ENCODE results near the gene CDCA3.
A peak's percentile ranks its signal among the peaks of the same experiment; 100 is the strongest.
"Not testable (repeated sequence)": the region's sequence is repeated elsewhere in the genome, so short reads cannot be mapped to it uniquely, and the experiment has no call there.

The CDCA3 gene

DNA sequence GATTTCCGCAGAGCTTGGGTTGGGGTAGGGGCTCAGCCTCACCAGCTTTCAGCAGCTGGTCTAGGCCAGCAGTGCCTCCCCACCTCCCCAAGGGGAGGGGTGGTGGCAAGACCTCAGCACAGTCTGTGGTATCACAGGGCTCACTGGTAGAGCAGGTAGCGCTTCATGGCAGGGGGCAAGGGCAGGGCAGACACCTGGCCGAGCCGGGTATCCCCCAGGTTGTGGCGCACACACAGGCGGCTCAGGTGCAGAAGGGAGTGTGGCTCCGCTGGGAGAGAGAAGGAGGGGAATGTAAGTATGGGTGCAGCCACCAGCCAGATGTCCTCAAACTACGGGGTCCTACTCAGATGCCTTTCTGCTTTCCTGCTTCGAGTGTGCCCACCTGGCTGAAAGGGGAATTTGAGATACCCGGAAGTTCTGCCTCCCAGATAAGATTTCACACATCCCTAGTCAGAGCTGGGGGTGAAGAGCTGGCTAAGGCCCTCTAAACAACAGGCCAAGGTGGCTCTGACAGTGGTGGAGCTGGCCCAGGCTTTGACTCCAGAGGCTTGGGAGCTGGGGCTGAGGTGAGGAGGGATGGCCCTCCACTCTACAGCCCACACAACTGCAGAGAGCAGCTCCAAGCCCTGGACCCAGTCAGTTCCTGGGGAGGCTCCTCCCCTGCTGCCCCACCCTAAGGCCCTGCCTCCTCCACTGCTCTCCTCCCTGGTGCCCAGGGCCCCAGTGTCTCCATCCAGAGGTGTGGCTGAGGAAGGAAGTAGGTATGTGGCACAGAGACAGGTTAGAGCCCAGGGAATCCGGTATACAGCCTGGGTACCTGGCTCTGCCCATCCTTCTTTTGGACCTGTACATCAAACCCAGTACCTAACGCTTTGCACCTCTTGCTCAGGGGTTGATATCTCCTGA lies 20.2 kb upstream of the CDCA3 start:
- no peak overlapping the region for H2AFZ ChIP-seq
- no peaks in the 10 kb centered on the region for H3K36me3 ChIP-seq (ENCODE audit: control insufficient read depth, insufficient read depth, low read length)
- H3K9me3 ChIP-seq (ENCODE audit: control insufficient read depth, low read length), result no peaks in the 10 kb centered on the region
- H3K4me2 ChIP-seq (ENCODE audit: low read length), result peak overlapping the region; percentile 100
- H3K4me3 ChIP-seq (ENCODE audit: low read depth, low read length), result peak overlapping the region; percentile 84
- no peak overlapping the region for H3K27ac ChIP-seq
- TF ChIP-seq, protein P1, sequence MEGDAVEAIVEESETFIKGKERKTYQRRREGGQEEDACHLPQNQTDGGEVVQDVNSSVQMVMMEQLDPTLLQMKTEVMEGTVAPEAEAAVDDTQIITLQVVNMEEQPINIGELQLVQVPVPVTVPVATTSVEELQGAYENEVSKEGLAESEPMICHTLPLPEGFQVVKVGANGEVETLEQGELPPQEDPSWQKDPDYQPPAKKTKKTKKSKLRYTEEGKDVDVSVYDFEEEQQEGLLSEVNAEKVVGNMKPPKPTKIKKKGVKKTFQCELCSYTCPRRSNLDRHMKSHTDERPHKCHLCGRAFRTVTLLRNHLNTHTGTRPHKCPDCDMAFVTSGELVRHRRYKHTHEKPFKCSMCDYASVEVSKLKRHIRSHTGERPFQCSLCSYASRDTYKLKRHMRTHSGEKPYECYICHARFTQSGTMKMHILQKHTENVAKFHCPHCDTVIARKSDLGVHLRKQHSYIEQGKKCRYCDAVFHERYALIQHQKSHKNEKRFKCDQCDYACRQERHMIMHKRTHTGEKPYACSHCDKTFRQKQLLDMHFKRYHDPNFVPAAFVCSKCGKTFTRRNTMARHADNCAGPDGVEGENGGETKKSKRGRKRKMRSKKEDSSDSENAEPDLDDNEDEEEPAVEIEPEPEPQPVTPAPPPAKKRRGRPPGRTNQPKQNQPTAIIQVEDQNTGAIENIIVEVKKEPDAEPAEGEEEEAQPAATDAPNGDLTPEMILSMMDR (IDR thresholded peaks at IDR 0.05), result no peak
- H3K4me1 ChIP-seq, result peaks cover 27% of the 10 kb centered on the region
- no peaks in the 10 kb centered on the region for H3K79me2 ChIP-seq
- no peaks in the 10 kb centered on the region for H3K27me3 ChIP-seq (ENCODE audit: control insufficient read depth, insufficient read depth, low read length)
- no peak overlapping the region for H3K9ac ChIP-seq

DNA sequence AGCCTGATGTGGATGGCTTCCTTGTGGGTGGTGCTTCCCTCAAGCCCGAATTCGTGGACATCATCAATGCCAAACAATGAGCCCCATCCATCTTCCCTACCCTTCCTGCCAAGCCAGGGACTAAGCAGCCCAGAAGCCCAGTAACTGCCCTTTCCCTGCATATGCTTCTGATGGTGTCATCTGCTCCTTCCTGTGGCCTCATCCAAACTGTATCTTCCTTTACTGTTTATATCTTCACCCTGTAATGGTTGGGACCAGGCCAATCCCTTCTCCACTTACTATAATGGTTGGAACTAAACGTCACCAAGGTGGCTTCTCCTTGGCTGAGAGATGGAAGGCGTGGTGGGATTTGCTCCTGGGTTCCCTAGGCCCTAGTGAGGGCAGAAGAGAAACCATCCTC lies 19.2 kb upstream of the CDCA3 start:
- not testable (repeated sequence) for H3K9me3 ChIP-seq (ENCODE audit: control insufficient read depth, low read length); H3K4me3 ChIP-seq (ENCODE audit: low read depth, low read length); H3K27ac ChIP-seq; H3K79me2 ChIP-seq; H3K9ac ChIP-seq; H3K27me3 ChIP-seq (ENCODE audit: control insufficient read depth, insufficient read depth, low read length); H3K36me3 ChIP-seq (ENCODE audit: control insufficient read depth, insufficient read depth, low read length); H2AFZ ChIP-seq; H3K4me2 ChIP-seq (ENCODE audit: low read length)
- peaks cover 27% of the 10 kb centered on the region for H3K4me1 ChIP-seq

DNA sequence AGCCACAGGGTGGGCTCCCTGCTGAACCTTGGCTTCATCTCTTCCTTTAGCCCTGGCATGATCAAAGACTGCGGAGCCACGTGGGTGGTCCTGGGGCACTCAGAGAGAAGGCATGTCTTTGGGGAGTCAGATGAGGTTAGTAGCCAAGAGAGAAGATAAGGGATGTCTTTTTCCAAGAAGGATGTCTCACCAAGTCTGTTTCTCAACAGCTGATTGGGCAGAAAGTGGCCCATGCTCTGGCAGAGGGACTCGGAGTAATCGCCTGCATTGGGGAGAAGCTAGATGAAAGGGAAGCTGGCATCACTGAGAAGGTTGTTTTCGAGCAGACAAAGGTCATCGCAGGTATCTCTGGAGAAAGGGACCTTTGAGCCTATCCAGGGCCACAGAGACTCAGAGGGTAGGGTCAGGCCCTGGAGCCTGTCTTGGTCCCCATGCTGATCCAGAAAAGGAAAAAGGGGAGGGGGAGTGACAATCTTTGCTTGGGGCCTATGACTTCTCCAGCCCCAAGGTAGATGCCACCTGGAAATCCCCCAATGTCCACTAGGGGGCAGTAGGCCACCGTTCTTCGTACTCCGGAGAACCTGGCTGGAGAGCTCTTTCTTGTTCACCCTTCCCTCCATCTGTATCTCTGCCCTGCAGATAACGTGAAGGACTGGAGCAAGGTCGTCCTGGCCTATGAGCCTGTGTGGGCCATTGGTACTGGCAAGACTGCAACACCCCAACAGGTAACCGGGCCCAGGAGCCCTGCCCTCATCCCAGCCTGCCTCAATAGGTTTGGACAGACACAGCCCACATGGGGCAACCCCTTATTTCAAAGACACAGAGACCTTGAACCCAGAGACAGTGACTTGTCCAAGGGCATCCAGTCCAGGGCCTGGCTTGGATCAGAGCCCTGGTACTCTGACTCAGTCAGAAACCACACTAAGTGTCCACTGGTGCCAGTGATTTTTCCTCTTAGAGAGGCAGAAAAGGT lies 18.2 kb upstream of the CDCA3 start:
- Histone ChIP-seq H3K9me3 (ENCODE audit: control insufficient read depth, low read length) (no peaks in the 10 kb centered on the region), H3K27ac (peak overlapping the region; percentile 45), H3K36me3 (ENCODE audit: control insufficient read depth, insufficient read depth, low read length) (no peaks in the 10 kb centered on the region), H2AFZ (no peak overlapping the region), H3K4me1 (peaks cover 27% of the 10 kb centered on the region), H3K9ac (no peak overlapping the region), H3K4me2 (ENCODE audit: low read length) (peak overlapping the region; percentile 77), H3K79me2 (no peaks in the 10 kb centered on the region), H3K4me3 (ENCODE audit: low read depth, low read length) (peak overlapping the region; percentile 29), H3K27me3 (ENCODE audit: control insufficient read depth, insufficient read depth, low read length) (no peaks in the 10 kb centered on the region)
- TF ChIP-seq, protein P1 (IDR thresholded peaks at IDR 0.05), result peak; percentile 94

DNA sequence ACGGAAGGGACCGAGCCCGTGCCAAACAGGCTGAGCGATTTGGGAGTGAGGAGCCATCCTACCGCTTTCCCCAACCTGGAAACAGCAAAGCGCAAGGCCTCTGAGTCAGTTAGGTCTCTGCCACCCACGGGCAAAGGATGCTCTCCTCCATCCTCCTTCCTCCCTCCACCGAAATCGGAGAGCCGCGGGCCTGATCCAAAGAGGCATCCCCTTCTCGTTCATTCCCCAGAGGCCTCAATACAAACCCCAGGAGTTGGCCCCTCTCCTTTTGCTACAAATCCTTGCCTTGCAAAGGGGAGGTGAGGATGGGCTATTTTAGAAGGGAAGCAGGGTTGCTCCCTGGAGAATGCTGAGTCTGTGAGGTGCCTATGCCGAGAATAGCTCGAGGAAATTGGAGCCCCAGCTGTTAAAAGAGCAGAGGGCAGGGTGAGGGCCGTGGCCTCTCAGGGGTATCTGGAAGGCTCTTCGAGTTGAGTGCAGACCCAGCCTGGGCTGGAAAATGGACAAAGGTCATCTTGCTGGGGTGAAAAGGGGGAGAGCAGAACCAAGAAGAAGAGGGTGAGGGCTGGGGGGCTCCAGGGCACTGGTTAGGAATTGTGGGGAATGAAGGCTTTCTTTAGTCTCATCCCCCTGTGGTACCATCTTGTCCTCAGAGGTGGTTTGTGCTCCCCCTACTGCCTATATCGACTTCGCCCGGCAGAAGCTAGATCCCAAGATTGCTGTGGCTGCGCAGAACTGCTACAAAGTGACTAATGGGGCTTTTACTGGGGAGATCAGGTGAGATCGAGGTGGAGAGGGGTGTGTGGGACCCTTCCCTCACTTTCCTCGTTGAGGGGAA lies 17.3 kb upstream of the CDCA3 start:
- H3K27ac ChIP-seq, result peak overlapping the region; percentile 98
- H3K79me2 ChIP-seq, result no peaks in the 10 kb centered on the region
- H3K27me3 ChIP-seq (ENCODE audit: control insufficient read depth, insufficient read depth, low read length), result no peaks in the 10 kb centered on the region
- TF ChIP-seq, protein P1 (IDR thresholded peaks at IDR 0.05), result no peak
- no peaks in the 10 kb centered on the region for H3K9me3 ChIP-seq (ENCODE audit: control insufficient read depth, low read length)
- H3K4me1 ChIP-seq, result peaks cover 27% of the 10 kb centered on the region
- H3K9ac ChIP-seq, result peak overlapping the region; percentile 97
- H3K4me2 ChIP-seq (ENCODE audit: low read length), result peak overlapping the region; percentile 77
- H3K36me3 ChIP-seq (ENCODE audit: control insufficient read depth, insufficient read depth, low read length), result no peaks in the 10 kb centered on the region
- peak overlapping the region; percentile 99 for H3K4me3 ChIP-seq (ENCODE audit: low read depth, low read length)
- H2AFZ ChIP-seq, result peak overlapping the region; percentile 87
